Measurements from ENCODE around the gene LARP4B. TPM values are rescaled to one million over a fixed set of nuclear protein-coding genes. Genes with fewer than 3 reads are reported as not detected.

LARP4B gene
- total and polyA plus RNA-seq, 8 donors, result 11.8 to 269 (median 54.3) TPM

- intact Hi-C loops (cut with DNase I; ENCODE audit: low total_unique reads), result loop anchor here (5.0 kb wide), 1 partner anchor 283 kb away; no protein-coding TSS in a partner anchor
- no peak overlapping the region for H3K27ac ChIP-seq
- TF ChIP-seq EP300 (IDR thresholded peaks at IDR 0.05) (no peak), POLR2A (IDR thresholded peaks at IDR 0.05) (no peak), POLR2AphosphoS5 (IDR thresholded peaks at IDR 0.05) (no peak), CTCF (IDR thresholded peaks at IDR 0.05) (no peak)
- WGBS, 5 donors, result 36 to 77% (median 53%) methylated on average over 18 to 30 of the region's 30 CpGs
- H3K27me3 ChIP-seq, result peaks cover 0 to 6% (median 0%) of the 10 kb centered on the region in 3 donors
- H3K4me3 ChIP-seq, result peak overlapping the region in 3 of 4 donors; percentile 45 to 57 (median 48)
- H3K36me3 ChIP-seq, result peaks cover 0 to 3% (median 0%) of the 10 kb centered on the region in 4 donors
- H3K9me3 ChIP-seq, result no peaks in the 10 kb centered on the region
- peaks cover 2 to 27% (median 20%) of the 10 kb centered on the region in 4 donors for H3K4me1 ChIP-seq
- DNase-seq, result peak; percentile 20 to 49
Measured at GRCh38 chr10:789831-790701, 141.4 kb downstream of the LARP4B start.

GRCh38 chr10:788796-789748 lies 142.4 kb downstream of the LARP4B start:
- DNase-seq, result peak; percentile 79 to 83
- intact Hi-C loops (cut with DNase I; ENCODE audit: low total_unique reads), result loop anchor here (5.0 kb wide), 1 partner anchor 282 kb away; no protein-coding TSS in a partner anchor
- no peak for TF ChIP-seq EP300 (IDR thresholded peaks at IDR 0.05)
- TF ChIP-seq CTCF (IDR thresholded peaks at IDR 0.05), result peak in 4 of 7 experiments; percentile 13 to 64 (median 58)
- TF ChIP-seq POLR2A (IDR thresholded peaks at IDR 0.05), result no peak
- TF ChIP-seq POLR2AphosphoS5 (IDR thresholded peaks at IDR 0.05), result peak in 2 of 3 donors; percentile 25 to 58
- no peaks in the 10 kb centered on the region for H3K9me3 ChIP-seq
- WGBS, 5 donors, result 19 to 54% (median 30%) methylated on average over 38 to 50 of the region's 50 CpGs
- H3K4me1 ChIP-seq, result peaks cover 9 to 36% (median 29%) of the 10 kb centered on the region in 4 donors
- peaks cover 0 to 14% (median 6%) of the 10 kb centered on the region in 3 donors for H3K27me3 ChIP-seq
- peak overlapping the region; percentile 45 to 57 (median 46) for H3K4me3 ChIP-seq
- H3K27ac ChIP-seq, result peak overlapping the region in 3 of 5 donors; percentile 8 to 76 (median 22)
- H3K36me3 ChIP-seq, result peaks cover 0 to 3% (median 0%) of the 10 kb centered on the region in 4 donors

GRCh38 chr10:787933-788651 lies 143.4 kb downstream of the LARP4B start:
- intact Hi-C loops (cut with DNase I; ENCODE audit: low total_unique reads), result loop anchor here (5.0 kb wide), 1 partner anchor 281 kb away; no protein-coding TSS in a partner anchor
- peak; percentile 23 to 42 for DNase-seq
- H3K4me1 ChIP-seq, result peaks cover 9 to 36% (median 29%) of the 10 kb centered on the region in 4 donors
- TF ChIP-seq POLR2A (IDR thresholded peaks at IDR 0.05) (no peak), EP300 (IDR thresholded peaks at IDR 0.05) (no peak)
- peaks cover 0 to 14% (median 6%) of the 10 kb centered on the region in 3 donors for H3K27me3 ChIP-seq
- H3K4me3 ChIP-seq, result no peak overlapping the region
- H3K27ac ChIP-seq, result no peak overlapping the region
- WGBS, 5 donors, result 78 to 87% (median 85%) methylated on average over 20 to 32 of the region's 32 CpGs
- peaks cover 0 to 3% (median 0%) of the 10 kb centered on the region in 4 donors for H3K36me3 ChIP-seq
- no peaks in the 10 kb centered on the region for H3K9me3 ChIP-seq

Data from stomach (tissue), 9 donors.